MG63 (cell line): ENCODE results near the gene PLEKHG2. TPM values are rescaled to one million over a fixed set of nuclear protein-coding genes. Genes with fewer than 3 reads are reported as not detected.

Experiments
- DNase-seq: peaks from one replicate; pipeline ENCODE4 v3.0.0-alpha.2; 2020
- H3K27me3 ChIP-seq: fragments of 250-450 bp; sonication (Bioruptor Pico); 2 replicates; pipeline ENCODE4 v1.5.1; 2020; ENCODE audit warnings: mild to moderate bottlenecking, moderate library complexity
- H3K36me3 ChIP-seq: fragments of 250-450 bp; sonication (Bioruptor Pico); 2 replicates; pipeline ENCODE4 v1.5.1; 2020; ENCODE audit warnings: mild to moderate bottlenecking, moderate library complexity
- H3K4me3 ChIP-seq: fragments of 250-450 bp; sonication (Bioruptor Pico); 2 replicates; pipeline ENCODE4 v1.5.1; 2020; ENCODE audit warnings: mild to moderate bottlenecking, moderate library complexity
- H3K9me3 ChIP-seq: fragments of 250-450 bp; sonication (Bioruptor Pico); 2 replicates; pipeline ENCODE4 v1.5.1; 2020; ENCODE audit warnings: mild to moderate bottlenecking, moderate library complexity
- total RNA-seq: library from RNA; depleted of rRNA; stranded (reverse); fragments of >200 nt; shearing (Covaris generic); gene quantifications from 2 replicates; pipeline ENCODE4 v1.2.3, GENCODE V29; 2014; ENCODE audit warnings: low replicate concordance

The PLEKHG2 gene
- total RNA-seq, 1 experiment from 2014 or later = 12.4 TPM

- Histone ChIP-seq H3K4me3 (no peak overlapping the region), H3K9me3 (no peaks in the 10 kb centered on the region), H3K27me3 (no peaks in the 10 kb centered on the region), H3K36me3 (peaks cover 77% of the 10 kb centered on the region)
- no peak for DNase-seq
Observed at GRCh38 chr19:39382991-39383828, 29.3 kb upstream of the PLEKHG2 start.

DNA sequence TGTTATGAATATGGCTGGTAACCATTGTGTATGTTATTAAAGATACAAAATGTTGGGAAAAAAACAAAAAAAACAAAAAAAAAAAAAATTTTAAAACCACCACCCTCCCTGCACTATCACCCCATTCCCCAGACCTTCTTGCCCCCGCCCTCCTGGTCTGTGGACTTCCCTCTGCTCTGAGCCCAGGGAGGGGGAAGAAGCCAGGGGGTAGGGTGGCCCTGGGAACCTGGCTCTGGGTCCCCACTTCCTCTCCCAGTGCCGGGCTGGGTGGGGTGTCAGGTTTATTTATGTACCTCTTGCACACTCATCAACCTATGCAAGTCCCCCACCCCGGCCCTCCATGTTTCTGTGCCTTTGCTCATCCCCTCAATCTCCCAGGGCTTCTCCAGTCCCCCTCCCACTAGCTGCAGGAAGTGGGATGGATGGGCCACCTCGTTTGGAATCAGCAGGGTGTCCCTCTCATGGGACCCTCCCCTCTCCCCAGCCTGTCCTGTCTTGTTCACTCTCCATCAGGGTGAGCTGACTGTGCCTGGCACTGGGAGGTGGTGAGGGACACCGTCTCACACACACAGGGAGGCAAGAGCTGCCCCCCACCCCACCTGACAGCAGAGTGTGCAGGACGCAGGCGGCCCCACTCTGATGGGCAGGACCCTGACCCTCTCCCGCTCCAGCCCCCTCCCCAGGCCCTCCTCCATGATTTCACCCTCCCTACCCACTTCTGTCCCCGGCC lies 27.5 kb upstream of the PLEKHG2 start:
- no peak for DNase-seq
- Histone ChIP-seq H3K4me3 (no peak overlapping the region), H3K27me3 (no peaks in the 10 kb centered on the region), H3K36me3 (peaks cover 77% of the 10 kb centered on the region), H3K9me3 (no peaks in the 10 kb centered on the region)

GRCh38 chr19:39385629-39386411 lies 26.6 kb upstream of the PLEKHG2 start:
- Histone ChIP-seq H3K4me3 (no peak overlapping the region), H3K9me3 (no peaks in the 10 kb centered on the region), H3K36me3 (peaks cover 71% of the 10 kb centered on the region), H3K27me3 (no peaks in the 10 kb centered on the region)
- DNase-seq = no peak

DNA sequence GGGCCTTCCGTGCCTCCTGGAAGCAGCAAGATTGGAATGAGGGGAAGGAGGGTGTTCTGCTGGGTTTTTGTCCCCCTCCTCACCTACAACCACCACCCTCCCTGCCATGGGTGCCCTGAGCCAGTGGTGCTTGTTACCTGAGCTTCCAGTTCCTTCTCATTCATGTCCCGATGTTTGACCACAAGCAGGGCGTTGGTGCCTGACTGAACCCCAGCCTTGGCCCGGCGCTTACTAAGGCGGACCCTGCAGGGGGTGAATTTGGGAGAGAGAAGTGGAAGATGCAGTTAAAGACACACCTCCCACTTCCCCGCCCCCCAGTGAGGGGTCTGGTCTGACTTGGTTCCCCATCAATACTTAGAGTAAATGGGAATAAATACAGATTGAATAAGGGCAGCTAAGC lies 25.9 kb upstream of the PLEKHG2 start:
- no peaks in the 10 kb centered on the region for H3K27me3 ChIP-seq
- H3K4me3 ChIP-seq = no peak overlapping the region
- peaks cover 64% of the 10 kb centered on the region for H3K36me3 ChIP-seq
- no peaks in the 10 kb centered on the region for H3K9me3 ChIP-seq
- DNase-seq = no peak

DNA sequence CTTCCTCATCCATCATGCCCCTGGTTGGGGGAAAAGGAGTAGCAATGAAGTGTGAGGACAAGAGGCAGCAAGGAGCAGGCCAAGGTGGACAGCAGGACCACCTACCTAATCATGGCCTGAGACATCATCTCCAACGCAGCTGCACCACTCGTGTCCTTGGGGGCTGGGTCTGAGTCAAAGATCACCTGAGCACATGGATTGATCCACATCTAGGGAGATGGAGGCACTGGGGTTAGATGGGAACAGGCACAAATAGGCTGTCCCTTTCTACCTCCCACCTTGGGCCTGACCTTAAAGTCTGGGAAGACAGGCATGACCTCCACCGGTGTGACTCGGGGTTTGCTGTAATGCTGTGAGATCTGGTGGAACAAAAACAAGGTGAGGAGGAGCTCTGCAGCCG lies 23.8 kb upstream of the PLEKHG2 start:
- DNase-seq = no peak
- H3K36me3 ChIP-seq = peaks cover 59% of the 10 kb centered on the region
- no peaks in the 10 kb centered on the region for H3K27me3 ChIP-seq
- no peak overlapping the region for H3K4me3 ChIP-seq
- no peaks in the 10 kb centered on the region for H3K9me3 ChIP-seq

DNA sequence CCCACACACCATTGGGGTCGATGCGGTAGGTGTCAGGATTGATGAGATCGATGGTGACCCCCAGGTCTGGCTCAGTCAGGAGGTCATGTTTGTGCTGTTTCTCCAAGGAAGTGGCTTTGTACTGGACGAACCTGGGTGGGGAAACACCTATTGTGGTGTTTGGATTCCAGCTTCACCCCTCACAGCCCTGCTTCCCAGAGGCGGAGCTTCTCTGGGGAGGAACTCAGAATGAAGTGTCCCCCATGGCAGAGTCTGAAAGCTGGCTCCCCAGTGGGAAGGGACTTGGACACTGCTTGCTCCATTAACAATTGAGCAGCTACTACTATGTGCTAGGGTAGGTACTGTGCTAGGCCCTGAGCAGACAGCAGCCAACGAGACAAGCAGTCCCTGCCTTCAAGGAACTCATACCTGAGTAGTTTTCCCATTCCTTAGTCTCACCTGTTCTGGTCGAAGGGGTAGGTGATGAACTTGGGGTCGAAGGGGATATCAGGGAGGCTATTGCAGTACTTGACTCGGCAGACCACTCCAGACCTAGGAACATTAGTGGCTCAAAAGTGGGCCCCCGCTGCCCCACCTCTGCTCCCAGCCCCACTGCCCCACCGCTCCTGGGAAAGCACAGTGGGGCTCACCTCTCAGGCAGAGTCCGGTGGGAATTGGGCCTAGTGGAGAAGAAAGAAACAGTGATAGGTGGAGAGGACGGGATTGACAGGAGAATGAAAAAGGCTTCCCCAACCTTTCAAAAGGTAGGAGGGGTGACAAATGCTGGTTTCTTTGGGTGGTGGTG lies 22.6 kb upstream of the PLEKHG2 start:
- no peaks in the 10 kb centered on the region for H3K9me3 ChIP-seq
- no peaks in the 10 kb centered on the region for H3K27me3 ChIP-seq
- peaks cover 58% of the 10 kb centered on the region for H3K36me3 ChIP-seq
- DNase-seq = no peak
- peak overlapping the region; percentile 98 for H3K4me3 ChIP-seq

- Histone ChIP-seq H3K27me3 (no peaks in the 10 kb centered on the region), H3K9me3 (no peaks in the 10 kb centered on the region), H3K36me3 (peaks cover 57% of the 10 kb centered on the region), H3K4me3 (peak overlapping the region; percentile 98)
- DNase-seq = no peak
Observed at GRCh38 chr19:39390451-39390750, 22.1 kb upstream of the PLEKHG2 start.

DNA sequence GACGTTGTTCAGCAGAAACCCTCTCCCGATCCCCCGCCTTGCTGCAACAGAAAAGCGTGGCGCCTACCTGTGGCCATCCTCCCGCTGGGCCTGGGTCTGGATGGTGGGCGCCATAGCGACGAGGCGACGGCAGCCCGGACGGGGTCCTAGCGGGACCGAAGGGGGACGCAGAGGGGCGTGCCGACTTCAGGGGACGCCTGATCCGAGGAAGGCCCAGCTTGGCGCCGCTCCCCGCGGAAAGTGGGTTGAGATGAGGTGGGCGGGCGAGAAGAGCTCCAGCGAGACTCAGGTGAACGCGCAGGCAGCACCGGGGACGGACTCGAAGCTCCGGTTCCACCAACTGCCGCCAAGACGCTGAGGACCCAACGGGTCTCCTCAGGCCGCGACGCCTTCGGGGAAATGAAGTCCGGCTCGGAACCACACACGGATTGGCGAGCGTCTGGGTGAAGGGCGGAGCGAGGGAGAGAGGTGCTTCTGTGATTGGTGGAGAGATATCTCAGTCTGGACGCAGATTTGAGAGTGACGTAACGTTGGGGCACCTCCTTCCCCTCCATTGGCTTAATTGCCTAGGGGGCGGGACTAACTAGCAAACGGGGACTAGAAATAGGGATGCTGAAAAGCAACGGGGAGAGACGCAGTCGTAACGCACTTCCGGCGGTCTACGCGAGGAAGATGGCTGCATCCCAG lies 21.6 kb upstream of the PLEKHG2 start, which contains the start of the genes MED29 and PAF1:
Gene MED29 (plus strand): TSS at position 628 of the 687 bp plus-strand sequence. CDS start 45 bp downstream, at position 673.
Gene PAF1 (minus strand): TSS at position 356 of the 687 bp plus-strand sequence. CDS start 242 bp downstream, at position 114.
- peak; percentile 98 for DNase-seq
- Histone ChIP-seq H3K36me3 (peaks cover 52% of the 10 kb centered on the region), H3K4me3 (peak within 1 kb of the TSS; percentile 98), H3K27me3 (no peaks in the 10 kb centered on the region), H3K9me3 (no peaks in the 10 kb centered on the region)

GRCh38 chr19:39397360-39398296 lies 14.8 kb upstream of the PLEKHG2 start:
- H3K4me3 ChIP-seq = no peak overlapping the region
- H3K9me3 ChIP-seq = no peaks in the 10 kb centered on the region
- peaks cover 40% of the 10 kb centered on the region for H3K36me3 ChIP-seq
- H3K27me3 ChIP-seq = no peaks in the 10 kb centered on the region
- peak; percentile 80 for DNase-seq

DNA sequence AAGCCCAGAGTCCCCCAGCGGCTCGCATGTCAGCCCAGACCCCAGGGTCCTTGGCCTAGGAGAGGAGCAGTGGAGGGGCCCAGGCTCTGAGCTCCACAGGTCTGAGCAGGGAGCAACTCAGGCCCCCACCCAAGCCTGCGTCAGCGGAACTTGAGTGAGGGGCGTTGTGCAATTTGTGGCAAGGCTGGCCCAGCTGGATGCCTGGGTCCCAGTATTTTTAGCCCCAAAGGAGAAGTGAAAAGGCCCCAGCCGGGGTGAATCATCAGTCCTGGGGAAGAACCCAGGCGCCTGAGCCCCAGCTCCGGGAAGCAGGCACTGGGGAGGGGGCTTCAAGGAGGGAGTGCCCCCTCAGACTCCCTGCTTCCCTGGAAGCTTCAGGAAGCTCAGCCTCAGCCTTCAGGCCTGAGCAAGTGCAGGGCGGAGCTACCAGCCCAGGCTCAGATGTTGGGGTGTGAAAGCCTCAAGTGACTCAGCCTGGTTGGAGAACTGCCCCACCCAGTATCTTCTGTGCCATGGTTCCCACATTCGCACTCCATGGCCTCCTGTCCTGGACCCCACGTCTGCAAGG lies 14.1 kb upstream of the PLEKHG2 start:
- Histone ChIP-seq H3K4me3 (no peak overlapping the region), H3K36me3 (peaks cover 38% of the 10 kb centered on the region), H3K27me3 (no peaks in the 10 kb centered on the region), H3K9me3 (no peaks in the 10 kb centered on the region)
- DNase-seq = peak; percentile 78

GRCh38 chr19:39399668-39400050 lies 12.8 kb upstream of the PLEKHG2 start:
- Histone ChIP-seq H3K36me3 (peaks cover 30% of the 10 kb centered on the region), H3K27me3 (no peaks in the 10 kb centered on the region), H3K9me3 (no peaks in the 10 kb centered on the region), H3K4me3 (no peak overlapping the region)
- no peak for DNase-seq

DNA sequence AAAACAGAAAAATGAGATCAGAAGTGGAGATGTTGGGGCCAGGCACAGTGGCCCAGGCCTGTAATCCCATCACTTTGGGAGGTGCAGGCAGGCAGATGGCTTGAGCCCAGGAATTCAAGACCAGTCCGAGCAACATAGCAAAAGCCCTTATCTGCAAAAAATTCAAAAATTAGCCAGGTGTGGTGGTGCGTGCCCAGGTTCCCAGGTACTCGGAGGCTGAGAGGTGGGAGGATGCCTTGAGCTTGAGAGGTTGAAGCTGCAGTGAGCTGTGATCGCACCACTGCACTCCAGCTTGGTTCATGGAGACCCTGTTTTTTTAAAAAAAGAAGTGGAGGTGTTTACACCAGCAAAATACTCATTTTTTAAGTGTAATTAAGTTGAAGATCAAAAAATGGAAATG lies 12.4 kb upstream of the PLEKHG2 start:
- peaks cover 27% of the 10 kb centered on the region for H3K36me3 ChIP-seq
- no peaks in the 10 kb centered on the region for H3K9me3 ChIP-seq
- DNase-seq = no peak
- no peak overlapping the region for H3K4me3 ChIP-seq
- no peaks in the 10 kb centered on the region for H3K27me3 ChIP-seq

DNA sequence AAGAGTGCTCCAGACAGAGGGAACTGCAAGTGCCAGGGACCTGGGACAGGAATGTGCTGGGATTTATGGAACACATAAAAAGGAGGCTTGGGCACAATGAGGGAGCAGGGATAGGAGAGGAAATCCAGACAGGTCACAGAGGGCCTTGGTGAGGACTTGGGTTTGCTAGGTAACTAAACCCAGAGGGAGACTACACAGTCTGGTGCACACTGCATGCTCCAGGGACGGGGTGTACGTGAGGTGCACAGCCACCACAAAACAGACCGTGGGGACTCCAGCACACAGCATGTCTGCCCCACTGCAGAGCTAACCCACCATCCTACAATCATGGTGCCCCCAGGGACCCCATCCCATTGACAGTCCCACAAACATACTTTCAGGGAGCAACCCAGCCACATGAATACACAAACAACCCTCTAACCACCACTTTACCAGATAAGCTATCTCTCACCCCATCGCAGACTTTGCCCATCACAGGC lies 11.4 kb upstream of the PLEKHG2 start:
- no peak overlapping the region for H3K4me3 ChIP-seq
- peaks cover 24% of the 10 kb centered on the region for H3K36me3 ChIP-seq
- H3K27me3 ChIP-seq = no peaks in the 10 kb centered on the region
- DNase-seq = no peak
- no peaks in the 10 kb centered on the region for H3K9me3 ChIP-seq

DNA sequence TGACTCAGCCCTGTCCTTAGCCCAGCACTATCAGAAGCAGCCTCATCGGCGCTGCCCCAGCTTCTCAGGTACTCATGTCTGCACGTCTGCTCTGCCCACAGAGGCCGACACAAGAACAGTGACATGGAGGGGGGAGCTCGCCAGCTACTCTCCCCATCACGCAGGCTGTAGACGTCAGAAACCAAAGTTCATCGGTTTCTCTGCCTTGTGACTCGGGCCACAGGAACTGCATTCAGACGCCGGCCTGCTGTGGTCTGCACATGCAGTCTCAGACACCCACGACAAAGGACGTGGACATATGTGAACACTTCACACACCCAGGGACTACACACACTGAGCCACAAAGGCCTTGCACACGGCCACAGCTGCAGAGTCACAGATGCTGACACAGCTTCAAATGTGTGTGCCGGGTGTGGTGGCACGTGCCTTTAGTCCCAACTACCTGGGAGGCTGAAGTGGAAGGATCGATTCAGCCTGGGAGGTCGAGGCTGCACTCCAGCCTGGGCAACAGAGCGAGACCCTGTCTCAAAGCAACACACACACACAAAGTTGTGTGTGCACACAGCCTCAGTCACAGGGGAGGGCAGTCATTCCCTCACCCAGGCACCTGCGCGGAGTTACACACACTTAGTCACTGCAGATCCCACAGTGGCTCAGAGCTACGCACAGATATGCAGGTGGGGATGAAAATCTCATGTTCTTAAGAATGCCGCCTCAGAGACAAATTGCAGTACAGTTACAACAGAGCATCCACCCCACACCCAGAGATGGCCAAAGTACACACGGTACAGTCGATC lies 10.7 kb upstream of the PLEKHG2 start:
- H3K9me3 ChIP-seq = no peaks in the 10 kb centered on the region
- H3K4me3 ChIP-seq = no peak overlapping the region
- H3K27me3 ChIP-seq = no peaks in the 10 kb centered on the region
- H3K36me3 ChIP-seq = peaks cover 22% of the 10 kb centered on the region
- no peak for DNase-seq
